ENCODE results near the gene NR2E3. TPM values are rescaled to one million over a fixed set of nuclear protein-coding genes. Genes with fewer than 3 reads are reported as not detected.
A peak's percentile ranks its signal among the peaks of the same experiment; 100 is the strongest.

The NR2E3 gene
- total RNA-seq, 4 donors from 2014 or later, result not detected

DNA sequence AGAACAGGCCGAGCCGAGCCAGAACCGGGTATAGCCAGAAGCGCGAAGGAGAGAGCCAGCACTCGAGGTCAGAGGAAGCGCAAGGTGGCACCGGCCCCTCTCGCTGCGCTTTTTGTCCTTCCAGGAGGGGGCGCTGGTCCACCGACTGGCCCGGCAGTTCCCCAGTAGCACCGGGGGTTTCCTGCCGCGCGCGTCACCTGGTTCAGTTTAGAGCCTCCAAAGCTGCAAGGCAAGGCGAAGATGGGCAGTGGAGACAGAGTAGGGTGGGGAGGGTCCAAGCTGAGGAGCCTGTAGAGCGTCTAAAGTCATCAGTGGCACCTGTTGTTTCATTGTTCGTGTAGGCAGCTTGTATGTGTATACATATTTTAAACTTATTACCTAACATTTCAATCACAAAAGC lies 7.6 kb upstream of the NR2E3 start:
- intact Hi-C loops (cut with DNase I; ENCODE audit: low total_unique reads), result no loop called here
- no peak for TF ChIP-seq POLR2A (IDR thresholded peaks at IDR 0.05)
- TF ChIP-seq, protein P1, sequence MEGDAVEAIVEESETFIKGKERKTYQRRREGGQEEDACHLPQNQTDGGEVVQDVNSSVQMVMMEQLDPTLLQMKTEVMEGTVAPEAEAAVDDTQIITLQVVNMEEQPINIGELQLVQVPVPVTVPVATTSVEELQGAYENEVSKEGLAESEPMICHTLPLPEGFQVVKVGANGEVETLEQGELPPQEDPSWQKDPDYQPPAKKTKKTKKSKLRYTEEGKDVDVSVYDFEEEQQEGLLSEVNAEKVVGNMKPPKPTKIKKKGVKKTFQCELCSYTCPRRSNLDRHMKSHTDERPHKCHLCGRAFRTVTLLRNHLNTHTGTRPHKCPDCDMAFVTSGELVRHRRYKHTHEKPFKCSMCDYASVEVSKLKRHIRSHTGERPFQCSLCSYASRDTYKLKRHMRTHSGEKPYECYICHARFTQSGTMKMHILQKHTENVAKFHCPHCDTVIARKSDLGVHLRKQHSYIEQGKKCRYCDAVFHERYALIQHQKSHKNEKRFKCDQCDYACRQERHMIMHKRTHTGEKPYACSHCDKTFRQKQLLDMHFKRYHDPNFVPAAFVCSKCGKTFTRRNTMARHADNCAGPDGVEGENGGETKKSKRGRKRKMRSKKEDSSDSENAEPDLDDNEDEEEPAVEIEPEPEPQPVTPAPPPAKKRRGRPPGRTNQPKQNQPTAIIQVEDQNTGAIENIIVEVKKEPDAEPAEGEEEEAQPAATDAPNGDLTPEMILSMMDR (IDR thresholded peaks at IDR 0.05), result no peak
- peak in 1 of 2 donors; percentile 80 for DNase-seq (ENCODE audit: low spot score in 2 of 2)
- WGBS, 2 donors, result 74 to 76% methylated on average over 21 of the region's 21 CpGs
- H3K4me3 ChIP-seq (ENCODE audit: low read depth, poor library complexity, severe bottlenecking), result no peak overlapping the region

DNA sequence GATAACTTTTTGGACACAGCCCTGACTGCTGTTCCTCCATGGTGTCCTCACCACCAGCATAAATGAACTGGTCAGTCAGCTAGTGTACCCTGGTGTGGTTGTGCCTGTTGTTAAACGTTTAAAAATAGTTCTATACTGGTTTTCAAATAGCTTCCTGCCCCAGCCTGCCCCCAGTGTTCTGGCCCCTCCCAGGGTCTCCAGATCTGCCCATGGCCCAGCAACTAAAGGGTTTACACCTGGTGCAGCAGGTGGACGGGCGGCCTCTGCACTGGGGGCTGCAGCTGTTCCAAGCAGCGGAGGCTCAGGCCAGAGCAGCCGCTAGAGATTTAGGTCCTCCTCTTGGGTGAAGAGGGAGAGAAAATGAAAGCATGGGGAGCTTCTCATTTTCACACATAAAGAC lies 6.1 kb upstream of the NR2E3 start:
- no peak for TF ChIP-seq POLR2A (IDR thresholded peaks at IDR 0.05)
- TF ChIP-seq, protein P1 (IDR thresholded peaks at IDR 0.05), result no peak
- no peak for DNase-seq (ENCODE audit: low spot score in 2 of 2)
- WGBS, 2 donors, result 61 to 69% methylated on average over 5 of the region's 5 CpGs
- intact Hi-C loops (cut with DNase I; ENCODE audit: low total_unique reads), result no loop called here
- no peak overlapping the region for H3K4me3 ChIP-seq (ENCODE audit: low read depth, poor library complexity, severe bottlenecking)

DNA sequence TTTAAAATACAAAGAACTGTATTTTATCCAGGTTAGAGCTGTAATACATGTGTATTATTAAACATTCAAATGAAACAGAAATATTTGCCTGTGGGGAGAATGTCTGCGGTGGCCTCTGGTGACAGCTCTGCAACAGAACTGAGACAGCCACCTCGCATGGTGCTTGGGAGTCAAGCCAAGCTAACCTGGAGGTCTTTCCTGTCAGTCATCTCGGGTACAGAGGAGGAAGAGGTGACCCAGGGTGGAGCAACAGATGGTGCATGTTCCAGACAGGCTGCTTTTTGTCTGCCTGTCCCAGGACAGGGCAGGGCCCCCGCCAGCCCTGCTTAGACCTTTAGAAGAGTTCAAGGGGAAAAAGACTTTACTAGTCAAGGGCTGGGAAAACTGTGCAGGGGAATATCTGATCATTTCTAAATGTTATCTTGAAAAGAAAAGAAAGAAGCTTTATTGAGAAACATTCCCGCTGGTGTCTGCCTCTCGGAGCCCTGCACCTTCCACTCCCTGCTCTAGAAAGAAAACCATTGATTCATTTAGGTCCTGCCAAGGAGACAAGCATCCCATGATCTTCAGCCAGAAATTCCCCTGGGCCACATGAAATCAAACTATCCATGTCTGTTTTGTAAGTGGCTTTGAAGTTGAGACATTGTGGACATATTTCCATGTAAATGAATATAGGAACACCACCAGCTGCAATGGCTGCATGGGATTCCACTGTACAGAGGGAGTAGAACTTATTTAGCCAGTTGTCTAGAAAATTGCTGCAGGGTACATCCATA lies 5.5 kb upstream of the NR2E3 start:
- WGBS, 2 donors, result 60 to 63% methylated on average over 6 of the region's 6 CpGs
- intact Hi-C loops (cut with DNase I; ENCODE audit: low total_unique reads), result no loop called here
- no peak for TF ChIP-seq POLR2A (IDR thresholded peaks at IDR 0.05)
- TF ChIP-seq, protein P1 (IDR thresholded peaks at IDR 0.05), result no peak
- no peak for DNase-seq (ENCODE audit: low spot score in 2 of 2)
- no peak overlapping the region for H3K4me3 ChIP-seq (ENCODE audit: low read depth, poor library complexity, severe bottlenecking)

DNA sequence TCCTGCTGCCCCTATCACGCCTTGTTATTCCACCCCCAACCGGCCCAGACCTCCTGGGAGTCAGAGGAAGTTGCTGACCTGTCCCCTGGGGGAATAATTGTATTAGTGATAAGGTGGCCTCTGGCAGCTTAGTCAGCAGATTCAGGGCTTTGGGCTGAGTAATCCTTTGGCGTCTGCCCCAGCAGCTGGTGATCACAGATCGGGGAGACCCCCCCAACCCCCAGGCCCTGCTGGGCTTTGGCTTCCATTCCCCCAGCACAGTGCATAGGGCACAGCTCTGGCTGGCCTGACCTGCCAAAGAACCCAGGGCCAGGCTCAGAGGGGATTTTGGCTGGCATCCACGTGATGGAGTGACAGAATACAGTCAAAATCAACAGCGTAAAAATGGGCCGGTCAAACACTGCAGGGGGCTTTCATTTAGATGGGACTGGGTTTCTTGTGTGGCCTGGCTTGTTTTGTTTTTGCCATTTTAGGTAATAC lies 3.9 kb upstream of the NR2E3 start:
- intact Hi-C loops (cut with DNase I; ENCODE audit: low total_unique reads), result no loop called here
- 62 to 63% methylated on average over 7 of the region's 7 CpGs for WGBS, 2 donors
- TF ChIP-seq, protein P1 (IDR thresholded peaks at IDR 0.05), result no peak
- no peak for TF ChIP-seq POLR2A (IDR thresholded peaks at IDR 0.05)
- no peak for DNase-seq (ENCODE audit: low spot score in 2 of 2)
- H3K4me3 ChIP-seq (ENCODE audit: low read depth, poor library complexity, severe bottlenecking), result no peak overlapping the region

DNA sequence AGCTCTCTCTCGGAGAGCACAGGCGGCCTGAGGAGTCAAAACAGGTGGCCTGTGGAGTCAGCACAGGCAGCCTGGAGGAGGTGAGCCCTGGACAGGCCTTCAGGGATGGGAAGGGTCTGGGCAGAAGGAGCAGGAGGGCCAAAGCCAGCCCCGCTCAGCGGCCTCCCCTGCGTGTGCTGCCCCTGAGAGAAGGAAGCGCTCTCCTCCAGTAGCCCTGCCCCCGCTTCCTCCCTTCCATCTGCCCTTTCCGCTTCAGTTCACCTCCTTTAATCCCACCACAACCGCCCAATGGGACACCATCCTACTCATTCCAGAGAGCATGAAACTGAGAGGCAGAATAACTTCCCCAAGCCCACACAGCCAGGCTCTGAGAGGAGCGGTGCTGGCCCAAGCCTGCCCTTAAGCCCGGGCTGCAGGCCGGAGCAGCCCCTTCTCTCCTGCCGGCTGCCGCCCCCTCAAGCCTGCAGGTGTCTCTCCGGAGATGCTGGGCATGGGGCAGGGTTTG lies 3.2 kb upstream of the NR2E3 start:
- TF ChIP-seq, protein P1 (IDR thresholded peaks at IDR 0.05), result no peak
- no peak overlapping the region for H3K4me3 ChIP-seq (ENCODE audit: low read depth, poor library complexity, severe bottlenecking)
- WGBS, 2 donors, result 77 to 82% methylated on average over 15 of the region's 15 CpGs
- DNase-seq (ENCODE audit: low spot score in 2 of 2), result no peak
- intact Hi-C loops (cut with DNase I; ENCODE audit: low total_unique reads), result no loop called here

Data from lower leg skin (tissue), 4 donors.